Activated CD8-positive, alpha-beta T cell treated with anti-CD3 and anti-CD28 coated beads for 36 hours (primary cell): ENCODE data around the gene PDE2A. TPM values are rescaled to one million over a fixed set of nuclear protein-coding genes. Genes with fewer than 3 reads are reported as not detected.

Source experiments
- ATAC-seq: fragments of 200-7000 bp; cut with Tn5 transposase; one replicate; pipeline ENCODE4 v1.10.0; 2021; ENCODE audit warnings: mild to moderate bottlenecking, moderate library complexity
- CTCF ChIA-PET: fragments of 350-600 bp; sonication (Branson Sonifier 250); formaldehyde crosslinking; loops from one replicate; lab custom pipeline; 2021; ENCODE audit warnings: antibody characterized with exemption; lab: Charles Lee
- POLR2A ChIA-PET: fragments of 350-600 bp; sonication (Branson Sonifier 250); formaldehyde crosslinking; loops from one replicate; lab custom pipeline; 2021; ENCODE audit warnings: antibody characterized with exemption; lab: Charles Lee
- DNase-seq: peaks from one replicate; pipeline ENCODE4 v3.0.0-alpha.2; 2020
- H3K27ac Mint-ChIP-seq: one replicate; pipeline ENCODE4 v1.8.0; 2021; ENCODE audit warnings: mild to moderate bottlenecking, mixed read lengths
- H3K27me3 Mint-ChIP-seq: one replicate; pipeline ENCODE4 v1.8.0; 2021; ENCODE audit warnings: mixed read lengths
- H3K36me3 Mint-ChIP-seq: one replicate; pipeline ENCODE4 v1.8.0; 2021; ENCODE audit warnings: low read depth, mixed read lengths
- H3K4me1 Mint-ChIP-seq: one replicate; pipeline ENCODE4 v1.8.0; 2021; ENCODE audit warnings: low read depth, mixed read lengths
- H3K4me3 Mint-ChIP-seq: one replicate; pipeline ENCODE4 v1.8.0; 2021; ENCODE audit warnings: mild to moderate bottlenecking, moderate library complexity, mixed read lengths
- H3K9me3 Mint-ChIP-seq: one replicate; pipeline ENCODE4 v1.8.0; 2021; ENCODE audit warnings: mixed read lengths
- CTCF ChIP-seq: fragments of 200-600 bp; IDR thresholded peaks from one replicate; pipeline ENCODE4 v1.8.0; 2022; ENCODE audit warnings: antibody characterized with exemption, mild to moderate bottlenecking
- intact Hi-C: fragments of 100-400 bp; cut with micrococcal nuclease; formaldehyde crosslinking; loops from one replicate; pipeline ENCODE4 v1.10.0; 2022
- total RNA-seq, 2 experiments: library from RNA; stranded (reverse); gene quantifications; one replicate each; pipeline ENCODE4 v1.2.3, GENCODE V29; 2021

PDE2A gene
- total RNA-seq, 2 experiments from 2014 or later, result 0.14 to 0.72 TPM

GRCh38 chr11:72685560-72686480 lies 11.6 kb upstream of the PDE2A start:
- Mint-ChIP-seq H3K27ac (peak overlapping the region; percentile 53), H3K4me1 (peaks cover 23% of the 10 kb centered on the region), H3K27me3 (no peaks in the 10 kb centered on the region), H3K36me3 (no peaks in the 10 kb centered on the region), H3K4me3 (no peak overlapping the region), H3K9me3 (no peaks in the 10 kb centered on the region)
- DNase-seq (peak; percentile 87), ATAC-seq (peak; percentile 52)
- intact Hi-C loops, result no loop called here
- CTCF ChIA-PET, result interaction anchor here (1.0 to 9.4 kb wide), 8 partner anchors 8 to 215 kb away, joined by 4 to 109 read pairs (median 8); no protein-coding TSS in a partner anchor
- POLR2A ChIA-PET, result interaction anchor here (0.7 to 2.1 kb wide), 4 partner anchors 9 to 149 kb away, joined by 3 to 5 read pairs (median 4); no protein-coding TSS in a partner anchor
- TF ChIP-seq CTCF, result no peak

GRCh38 chr11:72684236-72684912 lies 10.2 kb upstream of the PDE2A start:
- H3K4me3 Mint-ChIP-seq, result no peak overlapping the region
- ATAC-seq (peak; percentile 72), DNase-seq (peak; percentile 73)
- CTCF ChIA-PET, result interaction anchor here (0.6 to 9.4 kb wide), 49 partner anchors 9 to 548 kb away, joined by 3 to 109 read pairs (median 4); partner anchors contain the start of gene STARD10
- H3K36me3 Mint-ChIP-seq, result no peaks in the 10 kb centered on the region
- no peaks in the 10 kb centered on the region for H3K27me3 Mint-ChIP-seq
- no peak overlapping the region for H3K27ac Mint-ChIP-seq
- H3K9me3 Mint-ChIP-seq, result no peaks in the 10 kb centered on the region
- intact Hi-C loops, result loop anchor here (5.0 kb wide), 1 partner anchor 97 kb away; no protein-coding TSS in a partner anchor
- POLR2A ChIA-PET, result interaction anchor here (0.6 to 2.1 kb wide), 7 partner anchors 8 to 150 kb away, joined by 3 to 5 read pairs (median 3); no protein-coding TSS in a partner anchor
- TF ChIP-seq CTCF, result peak; percentile 56
- H3K4me1 Mint-ChIP-seq, result peaks cover 23% of the 10 kb centered on the region

- ATAC-seq, result peak; percentile 74
- Mint-ChIP-seq H3K9me3 (no peaks in the 10 kb centered on the region), H3K4me1 (peaks cover 23% of the 10 kb centered on the region), H3K36me3 (no peaks in the 10 kb centered on the region), H3K27ac (no peak overlapping the region), H3K4me3 (no peak overlapping the region), H3K27me3 (no peaks in the 10 kb centered on the region)
- ChIA-PET POLR2A (interaction anchor here (1.0 to 1.7 kb wide), 3 partner anchors 12 to 97 kb away, joined by 3 to 4 read pairs (median 3); no protein-coding TSS in a partner anchor), CTCF (interaction anchor here (0.6 to 9.4 kb wide), 40 partner anchors 8 to 549 kb away, joined by 3 to 109 read pairs (median 4); no protein-coding TSS in a partner anchor)
- intact Hi-C loops, result loop anchor here (5.0 kb wide), 1 partner anchor 96 kb away; no protein-coding TSS in a partner anchor
- peak; percentile 90 for TF ChIP-seq CTCF
- peak; percentile 85 for DNase-seq
These were observed 9.6 kb upstream of the PDE2A start for GRCh38 chr11:72683782-72684200.

GRCh38 chr11:72682858-72683243 lies 8.6 kb upstream of the PDE2A start:
- POLR2A ChIA-PET, result no interaction called here
- H3K27me3 Mint-ChIP-seq, result peaks cover 4% of the 10 kb centered on the region
- H3K9me3 Mint-ChIP-seq, result no peaks in the 10 kb centered on the region
- intact Hi-C loops, result loop anchor here (5.0 kb wide), 1 partner anchor 96 kb away; no protein-coding TSS in a partner anchor
- no peak overlapping the region for H3K4me3 Mint-ChIP-seq
- no peak for TF ChIP-seq CTCF
- DNase-seq, result no peak
- CTCF ChIA-PET, result interaction anchor here (1.4 to 9.4 kb wide), 5 partner anchors 15 to 212 kb away, joined by 4 to 109 read pairs (median 9); no protein-coding TSS in a partner anchor
- ATAC-seq, result no peak
- no peak overlapping the region for H3K27ac Mint-ChIP-seq
- H3K4me1 Mint-ChIP-seq, result peaks cover 23% of the 10 kb centered on the region
- H3K36me3 Mint-ChIP-seq, result no peaks in the 10 kb centered on the region
